GM18517 (cell line): ENCODE measurements around the gene XXYLT1.

Experiments
- ATAC-seq: cut with Tn5 transposase; IDR thresholded peaks from one replicate; pipeline ENCODE4 v1.9.1; 2021; ENCODE audit warnings: mild to moderate bottlenecking, moderate library complexity; ENCODE audit not compliant: unreplicated experiment

The XXYLT1 gene

DNA sequence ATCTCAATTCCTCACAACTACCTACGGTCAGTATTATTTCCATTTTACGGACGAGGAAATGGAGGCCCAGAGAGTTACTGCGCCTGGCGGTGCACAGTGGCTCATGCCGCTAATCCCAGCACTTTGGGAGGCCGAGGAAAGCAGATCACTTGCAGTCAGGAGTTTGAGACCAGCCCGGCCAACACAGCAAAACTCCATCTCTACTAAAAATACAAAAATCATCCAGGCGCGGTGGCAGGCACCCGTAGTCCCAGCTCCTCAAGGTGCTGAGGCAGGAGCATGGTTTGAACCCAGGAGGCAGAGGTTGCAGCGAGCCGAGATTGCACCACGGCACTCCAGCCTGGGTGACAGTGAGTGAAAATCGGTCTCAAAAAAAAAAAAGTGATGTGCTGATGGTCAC lies 187.3 kb downstream of the XXYLT1 start:
- no peak for ATAC-seq

DNA sequence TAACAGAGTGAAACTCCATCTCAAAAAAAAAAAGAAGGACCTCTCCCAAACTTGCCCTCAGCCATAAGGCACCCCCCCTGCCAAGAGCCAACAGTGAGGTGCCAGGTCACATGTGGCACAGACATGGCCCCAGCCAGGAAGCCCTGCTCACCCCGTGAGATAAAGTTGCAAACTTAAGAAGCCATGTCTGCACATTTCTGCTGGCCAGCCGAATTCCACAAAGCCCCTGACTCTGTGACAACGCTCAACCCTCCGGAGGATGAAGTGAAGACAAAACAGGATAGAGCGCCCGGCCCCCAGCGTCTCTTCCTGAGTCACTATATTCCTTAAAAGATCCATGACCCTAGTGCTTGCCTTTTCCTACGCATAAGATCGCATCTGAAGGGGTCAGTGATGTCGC lies 188.1 kb downstream of the XXYLT1 start:
- ATAC-seq: no peak

GRCh38 chr3:195081242-195081963 lies 189.6 kb downstream of the XXYLT1 start:
- no peak for ATAC-seq

- no peak for ATAC-seq
These were observed 190.3 kb downstream of the XXYLT1 start for GRCh38 chr3:195080571-195081151.

GRCh38 chr3:195080125-195080524 lies 190.8 kb downstream of the XXYLT1 start:
- ATAC-seq: no peak

- ATAC-seq: no peak
These were observed 191.3 kb downstream of the XXYLT1 start for GRCh38 chr3:195079636-195080035.

DNA sequence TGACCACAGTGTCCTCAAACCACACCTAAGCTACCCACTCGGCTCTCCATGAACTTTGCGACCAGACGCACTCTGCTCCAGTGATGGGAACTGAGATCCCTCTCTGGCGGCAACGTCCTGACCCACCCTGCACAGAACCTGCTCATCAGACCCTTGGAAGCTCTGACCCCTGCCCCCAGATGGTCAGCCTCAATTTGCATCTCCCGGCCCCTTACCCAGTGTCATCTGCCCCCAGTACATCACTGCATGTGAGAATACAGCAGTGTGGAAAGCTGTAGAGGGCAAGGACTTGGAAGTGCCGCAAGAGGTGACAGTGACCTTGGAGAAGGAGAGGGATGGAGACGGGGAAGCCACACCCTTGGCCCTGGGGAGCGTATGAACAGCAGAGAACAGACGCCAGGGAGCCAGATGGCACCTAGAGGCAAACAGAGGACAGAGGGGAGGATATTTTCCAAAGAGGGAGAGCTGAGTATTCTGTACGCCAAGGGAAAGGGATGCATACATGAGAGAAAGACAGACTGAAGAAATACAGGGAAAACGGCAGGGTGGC lies 192.0 kb downstream of the XXYLT1 start:
- ATAC-seq: no peak

DNA sequence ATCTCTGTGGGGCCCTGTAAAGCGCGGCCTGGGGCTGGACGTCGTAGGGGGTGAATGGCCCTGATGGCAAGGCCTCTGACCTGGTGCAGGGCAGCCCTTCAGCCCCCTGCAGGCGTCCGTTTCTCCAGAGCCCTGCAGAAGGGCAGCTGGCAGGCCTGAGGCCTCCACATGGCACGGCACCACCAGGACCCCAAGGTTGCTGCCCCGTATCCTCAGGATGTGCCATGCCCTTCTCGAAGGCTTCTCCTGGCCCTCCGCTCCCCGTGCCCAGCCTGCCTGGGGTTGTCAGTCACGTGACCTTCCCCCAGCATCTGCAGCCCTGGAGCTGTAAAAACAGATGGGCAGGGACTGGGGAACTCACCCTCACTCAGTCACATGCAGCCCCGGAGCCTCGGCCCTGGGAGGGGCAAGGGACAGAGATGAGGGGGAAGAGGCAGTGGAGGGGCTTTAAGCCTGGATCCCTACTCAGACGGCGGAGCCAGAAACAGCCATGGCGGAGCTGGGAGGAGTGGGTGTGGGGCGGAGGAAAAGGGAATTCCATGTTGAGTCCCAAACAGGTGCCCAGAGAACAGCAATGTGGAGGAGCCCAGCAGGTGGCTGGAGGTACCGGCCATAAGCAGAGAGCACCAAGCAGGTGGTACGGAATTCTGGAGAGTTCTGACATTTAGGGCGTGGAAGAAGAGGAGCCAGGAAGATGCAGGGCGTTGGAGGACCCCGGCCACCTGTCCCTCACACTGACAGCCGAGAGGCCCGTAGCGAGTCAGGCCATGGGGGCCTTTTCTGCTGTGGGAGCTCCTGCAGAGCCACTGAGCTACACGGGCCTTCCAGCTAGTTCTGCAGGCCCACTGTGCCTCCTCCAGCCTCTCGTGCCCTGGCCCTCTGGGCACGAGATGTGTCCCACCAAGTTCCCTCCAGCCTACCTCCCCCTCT lies 193.1 kb downstream of the XXYLT1 start:
- ATAC-seq: no peak

GRCh38 chr3:195076981-195077610 lies 193.9 kb downstream of the XXYLT1 start:
- no peak for ATAC-seq

DNA sequence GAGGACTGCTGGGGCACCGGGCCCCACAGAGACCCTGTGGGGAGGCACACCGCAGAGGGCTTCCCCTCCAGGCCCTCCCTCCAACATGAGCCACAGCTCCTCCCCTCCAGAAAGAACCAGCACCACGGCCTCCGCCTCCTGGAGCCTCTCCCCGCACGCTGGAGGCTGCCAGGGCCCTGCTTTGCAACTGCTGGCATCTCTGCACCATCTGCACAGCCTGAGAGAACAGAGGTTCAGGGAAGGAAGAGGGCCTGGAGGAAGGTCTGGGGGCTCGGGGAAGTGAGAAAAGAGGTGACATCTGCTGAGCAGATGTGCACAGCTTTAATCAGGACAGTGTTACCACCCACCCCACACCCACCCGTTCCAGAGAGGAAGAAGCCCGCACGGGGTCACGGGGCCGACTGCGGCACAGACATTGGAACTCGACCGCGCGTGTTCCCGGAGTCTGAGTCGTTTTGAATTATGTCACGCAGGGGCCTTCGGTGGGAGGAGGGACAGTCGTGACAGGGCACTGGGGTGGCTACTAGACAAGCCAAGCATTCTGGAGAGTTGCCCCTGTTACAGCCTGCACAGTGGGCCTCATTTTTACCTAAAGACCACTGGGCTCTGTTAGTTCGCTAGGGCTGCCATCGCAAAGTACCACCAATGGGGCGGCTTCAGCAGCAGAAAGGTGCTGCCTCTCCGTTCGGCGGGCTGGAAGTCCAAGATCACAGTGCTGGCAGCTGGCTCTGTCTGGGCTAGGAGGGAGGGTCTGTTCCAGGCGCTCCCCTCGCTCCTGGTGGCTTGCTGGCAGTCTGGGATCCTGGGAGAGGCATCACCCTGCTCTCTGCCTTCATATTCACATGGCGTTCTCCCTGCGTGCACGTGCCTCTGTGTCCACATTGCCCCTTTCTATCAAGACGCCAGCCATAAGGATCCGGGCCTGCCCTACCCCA lies 194.8 kb downstream of the XXYLT1 start:
- ATAC-seq: no peak

DNA sequence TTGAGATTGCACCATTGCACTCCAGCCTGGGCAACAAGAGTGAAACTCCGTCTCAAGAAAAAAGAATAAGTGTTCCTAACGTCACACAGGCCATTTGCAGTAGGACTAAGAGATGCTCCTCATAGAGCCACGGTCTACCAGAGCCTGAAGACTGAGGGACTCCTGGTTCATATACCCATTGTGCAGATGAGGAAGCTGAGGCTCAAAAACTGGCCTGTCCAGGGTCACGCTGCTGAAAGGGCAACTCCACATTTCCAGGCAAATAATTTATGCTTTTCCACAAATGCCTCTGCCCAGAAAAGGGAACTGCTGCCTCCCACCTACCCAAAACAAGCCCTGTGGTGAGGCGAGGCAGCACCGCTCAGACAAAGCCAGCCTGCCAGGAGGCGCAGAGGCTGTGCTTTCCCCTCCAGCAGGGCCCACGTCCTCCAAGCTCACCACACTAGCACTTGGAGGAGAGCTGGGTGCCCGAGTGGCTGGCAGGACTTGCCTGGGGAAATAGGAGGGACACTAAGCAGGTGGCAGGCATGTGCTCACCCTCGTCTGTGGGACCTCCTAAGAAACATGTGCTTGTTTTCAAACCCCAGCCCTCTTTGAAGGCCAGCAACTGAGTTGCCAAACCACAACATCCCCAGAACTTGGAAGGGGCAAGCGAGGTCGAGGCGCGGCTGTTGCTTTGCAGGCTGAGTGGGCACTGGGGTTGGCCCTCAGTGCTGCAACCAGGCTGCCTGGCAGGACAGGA lies 195.6 kb downstream of the XXYLT1 start:
- no peak for ATAC-seq

- ATAC-seq: no peak
These were observed 196.8 kb downstream of the XXYLT1 start for GRCh38 chr3:195073866-195074860.

DNA sequence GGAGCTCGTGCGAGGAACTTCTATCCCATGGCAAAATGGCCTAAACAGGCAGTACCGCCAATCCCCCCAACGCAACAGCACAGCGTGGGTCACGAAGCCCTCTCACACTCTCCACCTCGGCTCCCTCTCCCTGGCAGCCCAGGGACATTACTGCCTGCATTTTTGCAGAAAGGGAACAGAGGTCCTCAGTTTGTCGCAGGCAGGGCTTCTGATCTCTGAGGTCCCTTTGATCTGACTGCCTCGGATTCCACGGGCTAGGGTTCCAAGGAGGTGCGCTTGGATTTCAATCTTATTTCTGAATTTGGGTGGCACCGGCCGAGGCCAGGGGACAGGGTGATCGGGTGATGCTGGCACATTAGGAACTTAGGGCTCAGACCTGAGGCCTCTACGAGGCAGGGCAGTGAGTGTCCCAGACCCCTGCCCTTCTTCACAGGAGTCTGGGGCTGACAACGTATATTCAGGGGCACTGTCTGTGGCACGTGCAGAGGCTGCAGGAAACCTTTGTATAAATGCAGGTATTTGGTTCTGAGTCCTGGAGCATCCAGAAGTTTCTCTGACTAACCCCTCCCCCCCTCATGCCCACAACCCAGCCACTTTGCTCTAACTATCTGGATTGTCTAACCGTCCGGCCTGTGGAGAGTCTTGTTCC lies 197.9 kb downstream of the XXYLT1 start:
- ATAC-seq: no peak

- no peak for ATAC-seq
These were observed 198.8 kb downstream of the XXYLT1 start for GRCh38 chr3:195071916-195072820.

DNA sequence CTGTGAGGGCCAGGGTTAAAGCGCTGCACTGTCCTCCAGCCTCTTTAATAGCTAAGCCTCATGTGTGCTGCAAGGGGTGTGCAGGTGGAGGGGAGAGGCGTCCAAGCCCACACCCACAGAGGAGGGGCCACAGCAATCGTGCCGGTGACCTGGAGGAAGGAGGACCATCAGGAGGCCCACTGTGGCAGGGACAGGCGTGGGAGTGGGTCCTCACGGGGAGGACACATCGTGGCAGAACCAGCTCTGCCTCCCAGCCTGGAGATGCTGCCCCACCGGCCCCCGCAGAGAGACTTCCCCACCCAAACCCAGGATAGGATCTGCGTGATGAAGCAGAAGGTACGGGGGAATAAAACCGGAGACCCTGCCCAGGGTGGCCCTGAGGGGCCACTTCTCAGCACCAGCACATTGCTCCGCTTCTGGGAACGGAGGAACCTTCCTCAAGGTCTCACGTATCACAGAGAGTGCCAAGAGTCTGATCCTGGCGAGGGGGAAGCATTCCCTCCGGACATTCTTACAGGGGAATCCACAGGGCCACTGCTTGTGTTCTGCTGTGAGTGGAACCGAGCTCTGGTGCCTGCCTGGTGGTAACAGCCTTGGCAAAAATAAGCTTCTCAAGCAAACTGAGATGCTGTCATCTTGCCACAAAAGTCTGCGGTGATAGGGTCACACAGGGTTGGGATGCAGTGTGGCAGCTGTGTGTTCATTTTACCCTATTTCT lies 199.8 kb downstream of the XXYLT1 start:
- ATAC-seq: no peak

GRCh38 chr3:195070336-195070735 lies 200.6 kb downstream of the XXYLT1 start:
- no peak for ATAC-seq
